Measurements from ENCODE around the gene KAZN.
A peak's percentile ranks its signal among the peaks of the same experiment; 100 is the strongest.

The KAZN gene

GRCh38 chr1:14778898-14779865, 180.7 kb downstream of the KAZN start:
- Histone ChIP-seq H3K36me3 (ENCODE audit: control insufficient read depth in 1 of 2, insufficient read depth in 2 of 2, low read depth in 1 of 2, low read length in 2 of 2) (no peaks in the 10 kb centered on the region), H4K8ac (ENCODE audit: low read length) (no peak overlapping the region), H2AK5ac (ENCODE audit: low read length, severe bottlenecking) (no peak overlapping the region), H3K23ac (ENCODE audit: low read length in 2 of 2) (no peak overlapping the region), H3K4me3 (ENCODE audit: insufficient read depth in 1 of 2, low read depth in 1 of 2, low read length in 2 of 2) (no peak overlapping the region), H2AFZ (ENCODE audit: low read depth, low read length) (no peak overlapping the region), H3K27ac (ENCODE audit: low read length, poor library complexity, severe bottlenecking) (no peak overlapping the region), H2BK120ac (ENCODE audit: low read depth, low read length) (no peak overlapping the region), H3K14ac (ENCODE audit: low read length in 2 of 2) (no peak overlapping the region), H3K18ac (ENCODE audit: low read depth in 1 of 2, low read length in 2 of 2) (no peak overlapping the region), H4K91ac (ENCODE audit: low read length) (no peak overlapping the region), H3K4me1 (ENCODE audit: control insufficient read depth, insufficient read depth, low read depth, low read length) (no peaks in the 10 kb centered on the region), H2BK5ac (ENCODE audit: low read depth, low read length, poor library complexity, severe bottlenecking) (no peak overlapping the region), H2BK15ac (ENCODE audit: low read depth, poor library complexity, severe bottlenecking) (no peak overlapping the region), H3K27me3 (ENCODE audit: control insufficient read depth in 1 of 2, insufficient read depth in 1 of 2, low read length in 2 of 2) (no peaks in the 10 kb centered on the region), H3K9me3 (ENCODE audit: control insufficient read depth, low read length) (no peaks in the 10 kb centered on the region), H2BK12ac (ENCODE audit: low read length in 2 of 2) (no peak overlapping the region), H3K79me1 (replicated peaks; ENCODE audit: low read length, poor library complexity, severe bottlenecking) (no peaks in the 10 kb centered on the region), H3K4me2 (ENCODE audit: low read length, poor library complexity, severe bottlenecking) (no peak overlapping the region), H3K9ac (ENCODE audit: low read length) (no peak overlapping the region), H3K4ac (ENCODE audit: low read depth in 1 of 2, low read length in 2 of 2) (no peak overlapping the region)
- 72% methylated on average over 10 of the region's 12 CpGs for WGBS
- peak; percentile 46 for DNase-seq

GRCh38 chr1:14780271-14780670, 181.8 kb downstream of the KAZN start:
- 100% methylated on average over 2 of the region's 2 CpGs for WGBS
- Histone ChIP-seq H3K4me2 (ENCODE audit: low read length, poor library complexity, severe bottlenecking) (no peak overlapping the region), H4K8ac (ENCODE audit: low read length) (no peak overlapping the region), H3K4ac (ENCODE audit: low read depth in 1 of 2, low read length in 2 of 2) (no peak overlapping the region), H3K9me3 (ENCODE audit: control insufficient read depth, low read length) (no peaks in the 10 kb centered on the region), H3K27ac (ENCODE audit: low read length, poor library complexity, severe bottlenecking) (no peak overlapping the region), H3K36me3 (ENCODE audit: control insufficient read depth in 1 of 2, insufficient read depth in 2 of 2, low read depth in 1 of 2, low read length in 2 of 2) (no peaks in the 10 kb centered on the region), H3K4me1 (ENCODE audit: control insufficient read depth, insufficient read depth, low read depth, low read length) (peaks cover under 1% of the 10 kb centered on the region), H4K91ac (ENCODE audit: low read length) (no peak overlapping the region), H2BK5ac (ENCODE audit: low read depth, low read length, poor library complexity, severe bottlenecking) (no peak overlapping the region), H3K23ac (ENCODE audit: low read length in 2 of 2) (no peak overlapping the region), H2BK15ac (ENCODE audit: low read depth, poor library complexity, severe bottlenecking) (no peak overlapping the region), H3K79me1 (replicated peaks; ENCODE audit: low read length, poor library complexity, severe bottlenecking) (no peaks in the 10 kb centered on the region), H3K14ac (ENCODE audit: low read length in 2 of 2) (no peak overlapping the region), H3K18ac (ENCODE audit: low read depth in 1 of 2, low read length in 2 of 2) (no peak overlapping the region), H2BK120ac (ENCODE audit: low read depth, low read length) (no peak overlapping the region), H2AK5ac (ENCODE audit: low read length, severe bottlenecking) (no peak overlapping the region), H3K9ac (ENCODE audit: low read length) (no peak overlapping the region), H3K27me3 (ENCODE audit: control insufficient read depth in 1 of 2, insufficient read depth in 1 of 2, low read length in 2 of 2) (no peaks in the 10 kb centered on the region), H2AFZ (ENCODE audit: low read depth, low read length) (no peak overlapping the region), H2BK12ac (ENCODE audit: low read length in 2 of 2) (no peak overlapping the region), H3K4me3 (ENCODE audit: insufficient read depth in 1 of 2, low read depth in 1 of 2, low read length in 2 of 2) (no peak overlapping the region)
- no peak for DNase-seq

DNA sequence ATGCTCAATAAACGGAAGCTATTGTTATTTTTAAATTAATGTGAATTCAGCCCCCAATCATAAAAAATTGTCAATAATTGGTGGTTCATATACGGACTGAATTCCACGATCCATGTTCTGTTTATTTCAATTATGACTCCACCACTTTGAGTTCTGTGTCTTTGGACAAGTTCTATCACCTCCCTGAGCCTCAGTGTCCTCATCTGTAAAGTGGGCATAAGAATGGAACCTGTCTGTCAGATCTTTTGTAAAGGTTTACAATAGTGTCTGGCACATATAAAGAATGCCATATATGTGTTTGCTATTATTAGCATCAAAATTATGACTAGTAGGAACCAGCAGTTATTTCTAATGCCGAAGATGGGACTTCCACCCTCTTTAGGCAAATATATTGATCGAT, 183.3 kb downstream of the KAZN start:
- Histone ChIP-seq H4K8ac (ENCODE audit: low read length) (no peak overlapping the region), H2BK120ac (ENCODE audit: low read depth, low read length) (no peak overlapping the region), H3K9ac (ENCODE audit: low read length) (no peak overlapping the region), H3K36me3 (ENCODE audit: control insufficient read depth in 1 of 2, insufficient read depth in 2 of 2, low read depth in 1 of 2, low read length in 2 of 2) (no peaks in the 10 kb centered on the region), H2BK12ac (ENCODE audit: low read length in 2 of 2) (no peak overlapping the region), H3K9me3 (ENCODE audit: control insufficient read depth, low read length) (no peaks in the 10 kb centered on the region), H3K4me2 (ENCODE audit: low read length, poor library complexity, severe bottlenecking) (no peak overlapping the region), H3K14ac (ENCODE audit: low read length in 2 of 2) (no peak overlapping the region), H3K23ac (ENCODE audit: low read length in 2 of 2) (no peak overlapping the region), H3K27me3 (ENCODE audit: control insufficient read depth in 1 of 2, insufficient read depth in 1 of 2, low read length in 2 of 2) (peaks cover 0 to 5% of the 10 kb centered on the region in 2 experiments), H2AK5ac (ENCODE audit: low read length, severe bottlenecking) (no peak overlapping the region), H3K4ac (ENCODE audit: low read depth in 1 of 2, low read length in 2 of 2) (no peak overlapping the region), H4K91ac (ENCODE audit: low read length) (no peak overlapping the region), H2BK15ac (ENCODE audit: low read depth, poor library complexity, severe bottlenecking) (no peak overlapping the region), H2AFZ (ENCODE audit: low read depth, low read length) (no peak overlapping the region), H2BK5ac (ENCODE audit: low read depth, low read length, poor library complexity, severe bottlenecking) (no peak overlapping the region), H3K4me1 (ENCODE audit: control insufficient read depth, insufficient read depth, low read depth, low read length) (peaks cover 4% of the 10 kb centered on the region), H3K79me1 (replicated peaks; ENCODE audit: low read length, poor library complexity, severe bottlenecking) (no peaks in the 10 kb centered on the region), H3K4me3 (ENCODE audit: insufficient read depth in 1 of 2, low read depth in 1 of 2, low read length in 2 of 2) (no peak overlapping the region), H3K18ac (ENCODE audit: low read depth in 1 of 2, low read length in 2 of 2) (no peak overlapping the region), H3K27ac (ENCODE audit: low read length, poor library complexity, severe bottlenecking) (no peak overlapping the region)
- DNase-seq = no peak
- 98% methylated on average over 4 of the region's 5 CpGs for WGBS

- H3K27me3 ChIP-seq (ENCODE audit: control insufficient read depth in 1 of 2, insufficient read depth in 1 of 2, low read length in 2 of 2) = peaks cover 0 to 5% of the 10 kb centered on the region in 2 experiments
- H4K91ac ChIP-seq (ENCODE audit: low read length) = no peak overlapping the region
- no peak overlapping the region for H3K4ac ChIP-seq (ENCODE audit: low read depth in 1 of 2, low read length in 2 of 2)
- H3K9me3 ChIP-seq (ENCODE audit: control insufficient read depth, low read length) = no peaks in the 10 kb centered on the region
- WGBS = 39% methylated on average over 8 of the region's 8 CpGs
- H3K23ac ChIP-seq (ENCODE audit: low read length in 2 of 2) = no peak overlapping the region
- peaks cover 4% of the 10 kb centered on the region for H3K4me1 ChIP-seq (ENCODE audit: control insufficient read depth, insufficient read depth, low read depth, low read length)
- no peak overlapping the region for H2BK15ac ChIP-seq (ENCODE audit: low read depth, poor library complexity, severe bottlenecking)
- no peak overlapping the region for H2AK5ac ChIP-seq (ENCODE audit: low read length, severe bottlenecking)
- H2AFZ ChIP-seq (ENCODE audit: low read depth, low read length) = no peak overlapping the region
- no peak overlapping the region for H2BK12ac ChIP-seq (ENCODE audit: low read length in 2 of 2)
- no peak overlapping the region for H3K4me3 ChIP-seq (ENCODE audit: insufficient read depth in 1 of 2, low read depth in 1 of 2, low read length in 2 of 2)
- H3K9ac ChIP-seq (ENCODE audit: low read length) = no peak overlapping the region
- H3K4me2 ChIP-seq (ENCODE audit: low read length, poor library complexity, severe bottlenecking) = no peak overlapping the region
- no peak overlapping the region for H2BK5ac ChIP-seq (ENCODE audit: low read depth, low read length, poor library complexity, severe bottlenecking)
- no peak overlapping the region for H3K18ac ChIP-seq (ENCODE audit: low read depth in 1 of 2, low read length in 2 of 2)
- no peak overlapping the region for H4K8ac ChIP-seq (ENCODE audit: low read length)
- no peaks in the 10 kb centered on the region for H3K79me1 ChIP-seq (replicated peaks; ENCODE audit: low read length, poor library complexity, severe bottlenecking)
- H3K14ac ChIP-seq (ENCODE audit: low read length in 2 of 2) = no peak overlapping the region
- H2BK120ac ChIP-seq (ENCODE audit: low read depth, low read length) = no peak overlapping the region
- H3K27ac ChIP-seq (ENCODE audit: low read length, poor library complexity, severe bottlenecking) = no peak overlapping the region
- DNase-seq = peak; percentile 31
- no peaks in the 10 kb centered on the region for H3K36me3 ChIP-seq (ENCODE audit: control insufficient read depth in 1 of 2, insufficient read depth in 2 of 2, low read depth in 1 of 2, low read length in 2 of 2)
These were observed 184.5 kb downstream of the KAZN start for GRCh38 chr1:14782741-14783591.
